Tongue (tissue), 2 donors: ENCODE data around the gene HES5. TPM values are rescaled to one million over a fixed set of nuclear protein-coding genes. Genes with fewer than 3 reads are reported as not detected.

Experiments used
- DNase-seq: peaks from one replicate; pipeline ENCODE4 v3.0.0-alpha.2; 2015
- total RNA-seq: library from RNA; depleted of rRNA; stranded (reverse); fragments of >200 nt; gene quantifications from one replicate; pipeline ENCODE4 v1.2.3, GENCODE V29; 2014

Gene HES5
- total RNA-seq, 1 donor from 2014 or later, result 2.8 TPM

GRCh38 chr1:2530513-2531361 is 674 bp upstream of the HES5 start:
- DNase-seq, result no peak

GRCh38 chr1:2528966-2529783 is 888 bp downstream of the HES5 start:
- no peak for DNase-seq

GRCh38 chr1:2528611-2528965 is 1.5 kb downstream of the HES5 start:
- DNase-seq, result no peak

- DNase-seq, result no peak
These were observed 2.0 kb downstream of the HES5 start for GRCh38 chr1:2528016-2528415.

- DNase-seq, result no peak
These were observed 2.6 kb downstream of the HES5 start for GRCh38 chr1:2527556-2527860.

- peak; percentile 84 for DNase-seq
These were observed 3.1 kb downstream of the HES5 start for GRCh38 chr1:2526824-2527555.

- DNase-seq, result peak; percentile 97
These were observed 3.9 kb downstream of the HES5 start, which contains the start of gene PANK4 for GRCh38 chr1:2525920-2526823. Gene PANK4, minus strand, starts transcription at chr1:2526596. Its CDS starts 9 bp downstream, at chr1:2526587.

GRCh38 chr1:2525572-2525919 is 4.5 kb downstream of the HES5 start:
- DNase-seq, result no peak

- no peak for DNase-seq
These were observed 6.0 kb downstream of the HES5 start for GRCh38 chr1:2523891-2524609.

GRCh38 chr1:2523191-2523890 is 6.7 kb downstream of the HES5 start:
- DNase-seq, result no peak

GRCh38 chr1:2522230-2522629 is 7.8 kb downstream of the HES5 start:
- no peak for DNase-seq

- DNase-seq, result no peak
These were observed 9.3 kb downstream of the HES5 start for GRCh38 chr1:2520806-2521205.

GRCh38 chr1:2520206-2520605 is 9.9 kb downstream of the HES5 start:
- DNase-seq, result no peak

GRCh38 chr1:2519729-2520128 is 10.3 kb downstream of the HES5 start:
- DNase-seq, result no peak

GRCh38 chr1:2519029-2519685 is 10.9 kb downstream of the HES5 start:
- DNase-seq, result no peak

- DNase-seq, result no peak
These were observed 11.5 kb downstream of the HES5 start for GRCh38 chr1:2518528-2518927.

- DNase-seq, result no peak
These were observed 12.1 kb downstream of the HES5 start for GRCh38 chr1:2517966-2518365.

- no peak for DNase-seq
These were observed 13.1 kb downstream of the HES5 start for GRCh38 chr1:2516946-2517345.

- DNase-seq, result no peak
These were observed 13.9 kb downstream of the HES5 start for GRCh38 chr1:2516124-2516523.

GRCh38 chr1:2515763-2516080 is 14.3 kb downstream of the HES5 start:
- DNase-seq, result no peak
